Left lobe of liver (tissue), 2 donors: ENCODE data around the gene ZNF385D. TPM values are rescaled to one million over a fixed set of nuclear protein-coding genes. Genes with fewer than 3 reads are reported as not detected.
A peak's percentile ranks its signal among the peaks of the same experiment; 100 is the strongest.

Source experiments
- ATAC-seq: fragments of 200-7000 bp; cut with Tn5 transposase; one replicate; pipeline ENCODE4 v1.9.1; 2020; ENCODE audit warnings: mild to moderate bottlenecking, moderate library complexity
- DNase-seq: peaks from one replicate; pipeline ENCODE4 v3.0.0-alpha.2; 2020; ENCODE audit warnings: low spot score
- total RNA-seq: library from RNA; stranded (reverse); gene quantifications from one replicate; pipeline ENCODE4 v1.2.1, GENCODE V29; 2021
- donor health status: DM: no; HTN: no; CAD: no; lungs with moderate emphysema.
- donor health status: DM: no; HTN: yes; CAD: no.

Gene ZNF385D
- total RNA-seq, 1 donor from 2014 or later = 2.1 TPM

GRCh38 chr3:21751886-21752285 is 876 bp upstream of the ZNF385D start:
- DNase-seq (no peak), ATAC-seq (peak; percentile 34)

- DNase-seq = no peak
- ATAC-seq = no peak
These were observed 822 bp downstream of the ZNF385D start for GRCh38 chr3:21750080-21750696.

DNA sequence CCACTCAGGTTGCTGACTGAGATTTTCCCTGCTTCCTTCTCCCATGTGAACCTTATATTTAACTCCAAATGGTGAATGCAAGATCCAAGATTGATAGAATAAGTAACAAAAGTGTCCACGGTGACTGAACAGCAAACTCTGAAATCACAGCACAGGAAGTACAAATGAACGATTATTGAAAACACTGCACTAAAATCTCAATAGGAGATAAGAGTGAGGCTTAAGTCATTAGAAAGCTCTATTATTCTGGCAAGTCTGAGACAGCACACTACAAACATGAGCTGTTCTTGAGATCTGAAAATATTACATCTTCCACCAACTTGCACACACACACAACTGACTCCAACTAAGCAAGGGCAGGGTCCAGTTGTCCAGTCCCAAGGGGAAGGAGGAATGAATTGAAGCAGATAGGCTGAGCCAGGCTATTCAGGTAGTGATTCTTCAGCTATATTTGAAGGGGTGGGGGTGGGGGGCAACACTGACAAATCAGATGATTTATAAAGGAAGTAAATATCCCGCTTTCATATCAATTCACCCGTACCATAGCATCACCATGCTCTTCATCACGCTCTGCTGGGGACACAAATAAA is 2.9 kb downstream of the ZNF385D start:
- ATAC-seq = no peak
- DNase-seq = no peak

DNA sequence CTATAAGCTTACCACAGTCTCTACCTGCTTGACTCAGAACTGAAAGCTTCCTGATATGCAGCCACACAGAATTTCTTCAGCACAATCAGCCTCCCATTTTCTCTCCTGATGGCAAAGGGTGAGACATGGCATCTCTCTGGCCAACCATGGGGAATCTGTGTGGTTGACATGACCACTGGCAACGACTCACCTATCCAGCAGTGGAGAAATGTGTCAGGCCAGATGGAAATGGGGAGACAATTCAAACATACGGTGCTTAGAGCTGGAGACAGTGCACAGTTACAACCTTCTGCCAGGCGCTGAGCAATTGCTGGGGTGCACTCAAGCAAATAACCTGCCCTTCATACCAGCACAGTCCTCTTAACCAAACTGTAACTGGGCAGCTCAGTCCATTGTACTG is 3.6 kb downstream of the ZNF385D start:
- no peak for DNase-seq
- ATAC-seq = no peak

DNA sequence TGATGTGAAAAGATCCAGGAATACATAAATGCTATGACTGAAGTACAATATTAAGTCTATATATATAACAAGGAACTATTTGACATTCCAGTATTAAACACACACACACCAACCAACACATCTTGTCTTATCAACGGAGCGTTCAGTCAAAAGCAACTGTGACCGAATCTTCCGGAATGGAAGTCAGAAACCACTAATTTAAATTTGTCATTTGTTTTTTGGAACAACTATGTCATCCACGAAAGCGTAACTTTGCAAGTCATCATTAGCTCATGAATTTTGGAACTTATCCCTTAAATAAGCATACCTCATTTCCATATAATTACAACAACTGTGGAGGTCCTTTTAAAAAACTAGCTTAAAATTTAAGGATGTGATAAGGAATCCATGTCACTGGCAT is 5.0 kb downstream of the ZNF385D start:
- no peak for DNase-seq
- no peak for ATAC-seq

- no peak for DNase-seq
- no peak for ATAC-seq
These were observed 6.2 kb downstream of the ZNF385D start for GRCh38 chr3:21744793-21745192.

- DNase-seq = no peak
- ATAC-seq = no peak
These were observed 11.9 kb downstream of the ZNF385D start for GRCh38 chr3:21738935-21739702.

DNA sequence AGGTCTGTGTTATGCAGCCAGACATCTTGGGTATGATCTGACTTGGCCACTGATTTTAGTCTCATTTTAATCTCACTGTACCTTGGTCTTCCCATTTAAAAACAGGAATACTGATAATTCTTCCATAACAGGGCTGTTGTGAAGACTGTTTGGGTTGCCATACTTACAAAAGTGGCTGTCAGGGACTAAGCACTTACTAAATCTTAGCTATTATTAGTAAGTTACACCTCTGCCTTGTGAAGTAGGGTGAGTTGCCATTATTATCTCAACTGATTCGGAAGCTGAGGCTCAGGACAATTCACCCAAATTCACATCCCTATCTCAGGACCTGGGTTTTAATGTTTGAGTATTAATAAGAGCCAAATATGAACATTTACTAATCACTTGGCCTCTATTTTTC is 12.7 kb downstream of the ZNF385D start:
- DNase-seq (no peak), ATAC-seq (no peak)

DNA sequence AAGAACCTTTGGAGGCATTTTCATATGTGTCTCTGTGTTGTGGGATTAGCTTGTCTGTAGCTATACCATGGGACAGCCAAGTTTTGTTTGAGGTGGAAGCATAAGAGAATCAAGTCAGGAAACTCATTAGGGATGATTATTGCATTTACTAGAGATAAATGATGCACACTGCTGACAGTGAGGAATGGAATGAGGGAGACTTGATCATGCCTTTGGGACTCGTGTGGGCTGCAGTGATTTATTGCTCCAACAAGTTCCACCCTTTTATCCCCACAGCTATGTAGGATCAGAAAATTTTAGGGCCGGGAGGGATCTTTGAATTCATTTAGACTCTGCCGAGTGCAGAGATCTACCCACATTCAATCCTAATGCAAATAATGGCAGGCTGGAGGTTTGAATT is 16.3 kb downstream of the ZNF385D start:
- ATAC-seq = no peak
- no peak for DNase-seq

GRCh38 chr3:21729888-21730459 is 21.0 kb downstream of the ZNF385D start:
- DNase-seq (no peak), ATAC-seq (no peak)

- DNase-seq (no peak), ATAC-seq (no peak)
These were observed 21.7 kb downstream of the ZNF385D start for GRCh38 chr3:21729331-21729730.

- ATAC-seq = no peak
- no peak for DNase-seq
These were observed 28.2 kb downstream of the ZNF385D start for GRCh38 chr3:21722768-21723167.

DNA sequence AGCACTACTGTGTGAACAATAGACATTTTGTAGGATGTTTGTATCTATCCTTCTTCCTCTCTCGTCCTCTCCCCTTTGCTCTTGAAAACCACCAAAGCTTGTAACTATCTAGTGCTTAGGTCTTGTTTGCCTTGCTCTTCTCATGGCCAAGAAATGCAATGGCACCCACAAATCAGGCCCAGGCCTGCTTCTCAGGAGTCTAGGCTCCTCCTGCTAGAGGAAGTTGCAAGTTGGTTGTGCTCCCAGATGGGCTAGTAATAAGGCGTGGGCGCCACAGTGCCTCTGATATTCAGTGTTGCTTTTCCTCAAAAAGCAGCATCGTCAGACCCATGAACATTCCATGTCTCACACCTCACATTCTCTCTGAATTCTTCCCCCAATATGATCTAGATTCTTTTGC is 28.7 kb downstream of the ZNF385D start:
- DNase-seq (no peak), ATAC-seq (no peak)

DNA sequence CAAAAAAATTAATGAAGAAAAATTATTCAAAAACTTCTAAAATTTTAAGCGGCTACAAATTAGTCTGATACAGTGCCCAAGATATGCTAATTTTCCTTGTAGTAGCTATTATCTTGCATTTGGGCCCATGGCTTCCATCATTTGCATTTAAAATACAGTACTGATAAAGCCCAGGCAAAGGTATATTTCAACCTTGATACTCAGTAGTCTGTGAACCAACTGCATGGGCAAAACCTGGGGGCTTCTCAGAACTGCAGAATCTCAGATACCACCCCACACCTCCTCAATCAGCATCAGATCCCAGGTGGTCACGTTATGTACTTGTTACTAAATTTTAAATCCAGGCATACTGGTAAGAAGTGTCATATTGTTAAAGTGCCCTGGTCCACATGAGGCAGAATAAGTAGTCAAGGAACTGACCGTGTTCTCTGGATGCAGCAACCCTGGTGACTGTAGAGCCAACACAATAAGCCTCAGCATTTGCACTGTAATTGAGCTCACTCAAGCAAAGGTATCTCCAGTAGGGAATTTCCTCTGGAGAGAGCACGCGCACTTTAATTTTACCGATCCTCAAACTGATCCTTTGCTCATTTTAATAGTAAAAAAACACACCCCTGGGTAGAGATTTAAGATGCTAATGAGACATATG is 31.9 kb downstream of the ZNF385D start:
- no peak for ATAC-seq

GRCh38 chr3:21718161-21718765 is 32.7 kb downstream of the ZNF385D start:
- ATAC-seq = no peak
- no peak for DNase-seq

More for the DNA sequence above, 31.9 kb downstream of the ZNF385D start:
- no peak for DNase-seq

- no peak for DNase-seq
- ATAC-seq = no peak
These were observed 35.3 kb downstream of the ZNF385D start for GRCh38 chr3:21715662-21716061.

DNA sequence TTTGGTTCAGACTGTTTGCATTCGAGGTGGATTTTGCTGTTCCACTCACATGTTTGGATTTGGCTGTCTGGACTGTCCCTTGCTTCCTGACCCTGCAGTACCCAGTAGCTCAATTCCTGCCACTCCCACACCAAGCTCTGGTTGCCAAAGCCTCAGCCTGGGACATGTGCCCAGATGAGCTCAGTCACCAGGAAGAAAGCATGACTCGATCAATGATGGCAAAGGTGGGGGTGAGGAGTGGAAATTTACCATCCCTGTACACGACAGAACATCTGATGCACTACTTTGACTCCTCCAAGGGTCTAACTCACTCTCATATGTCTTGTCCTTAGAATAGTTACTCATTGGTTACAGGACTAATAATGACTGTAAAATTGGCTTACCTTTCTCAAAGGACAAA is 45.2 kb downstream of the ZNF385D start:
- peak; percentile 94 for DNase-seq
- peak; percentile 99 for ATAC-seq

- ATAC-seq (no peak), DNase-seq (no peak)
These were observed 46.2 kb downstream of the ZNF385D start for GRCh38 chr3:21704796-21705195.

DNA sequence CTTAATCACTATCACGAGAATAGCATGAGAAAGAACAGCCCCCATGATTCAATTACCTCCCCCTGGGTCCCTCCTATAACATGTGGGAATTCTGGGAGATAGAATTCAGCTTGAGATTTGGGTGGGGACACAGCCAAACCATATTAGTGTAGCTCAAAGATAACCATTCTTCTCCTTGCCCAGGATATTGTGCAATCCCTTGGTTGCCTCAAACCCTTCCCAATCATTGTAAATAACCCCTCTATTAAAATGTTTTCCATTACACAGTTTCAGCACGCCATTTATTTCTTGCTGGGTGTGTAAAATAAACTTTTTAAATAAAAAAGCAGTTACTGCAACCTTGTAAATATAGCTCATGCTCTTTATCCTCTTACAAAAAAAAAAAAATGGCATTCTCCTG is 47.7 kb downstream of the ZNF385D start:
- DNase-seq = no peak
- no peak for ATAC-seq

DNA sequence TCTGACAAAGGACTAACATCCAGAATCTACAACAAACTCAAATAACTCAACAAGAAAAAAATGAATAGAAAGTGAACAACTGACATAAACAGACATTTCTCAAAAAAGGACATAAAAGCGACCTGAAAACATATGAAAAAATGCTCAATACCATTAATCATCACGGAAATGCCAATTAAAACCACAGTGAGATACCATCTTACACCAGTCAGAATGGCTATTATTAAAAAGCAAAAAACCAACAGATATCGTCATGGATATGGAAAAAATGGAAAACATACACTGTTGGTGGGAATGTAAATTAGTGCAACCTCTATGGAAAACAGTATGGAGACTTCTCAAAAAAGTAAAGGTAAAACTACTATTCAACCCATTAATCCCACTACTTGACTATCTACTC is 53.3 kb downstream of the ZNF385D start:
- ATAC-seq = no peak
- DNase-seq = no peak

- ATAC-seq = no peak
- DNase-seq = no peak
These were observed 56.5 kb downstream of the ZNF385D start for GRCh38 chr3:21694506-21694905.
